ENCODE results near the gene CYB5R4.

- no peak for TF ChIP-seq EZH2 (IDR thresholded peaks at IDR 0.05; ENCODE audit: borderline replicate concordance, insufficient read depth, low read length, poor library complexity, severe bottlenecking)
- TF ChIP-seq CTCF (IDR thresholded peaks at IDR 0.05; ENCODE audit: poor library complexity, severe bottlenecking) = no peak
- TF ChIP-seq SMC3 (conservative IDR thresholded peaks at IDR 0.05; ENCODE audit: poor library complexity) = no peak
- TF ChIP-seq, protein P1, sequence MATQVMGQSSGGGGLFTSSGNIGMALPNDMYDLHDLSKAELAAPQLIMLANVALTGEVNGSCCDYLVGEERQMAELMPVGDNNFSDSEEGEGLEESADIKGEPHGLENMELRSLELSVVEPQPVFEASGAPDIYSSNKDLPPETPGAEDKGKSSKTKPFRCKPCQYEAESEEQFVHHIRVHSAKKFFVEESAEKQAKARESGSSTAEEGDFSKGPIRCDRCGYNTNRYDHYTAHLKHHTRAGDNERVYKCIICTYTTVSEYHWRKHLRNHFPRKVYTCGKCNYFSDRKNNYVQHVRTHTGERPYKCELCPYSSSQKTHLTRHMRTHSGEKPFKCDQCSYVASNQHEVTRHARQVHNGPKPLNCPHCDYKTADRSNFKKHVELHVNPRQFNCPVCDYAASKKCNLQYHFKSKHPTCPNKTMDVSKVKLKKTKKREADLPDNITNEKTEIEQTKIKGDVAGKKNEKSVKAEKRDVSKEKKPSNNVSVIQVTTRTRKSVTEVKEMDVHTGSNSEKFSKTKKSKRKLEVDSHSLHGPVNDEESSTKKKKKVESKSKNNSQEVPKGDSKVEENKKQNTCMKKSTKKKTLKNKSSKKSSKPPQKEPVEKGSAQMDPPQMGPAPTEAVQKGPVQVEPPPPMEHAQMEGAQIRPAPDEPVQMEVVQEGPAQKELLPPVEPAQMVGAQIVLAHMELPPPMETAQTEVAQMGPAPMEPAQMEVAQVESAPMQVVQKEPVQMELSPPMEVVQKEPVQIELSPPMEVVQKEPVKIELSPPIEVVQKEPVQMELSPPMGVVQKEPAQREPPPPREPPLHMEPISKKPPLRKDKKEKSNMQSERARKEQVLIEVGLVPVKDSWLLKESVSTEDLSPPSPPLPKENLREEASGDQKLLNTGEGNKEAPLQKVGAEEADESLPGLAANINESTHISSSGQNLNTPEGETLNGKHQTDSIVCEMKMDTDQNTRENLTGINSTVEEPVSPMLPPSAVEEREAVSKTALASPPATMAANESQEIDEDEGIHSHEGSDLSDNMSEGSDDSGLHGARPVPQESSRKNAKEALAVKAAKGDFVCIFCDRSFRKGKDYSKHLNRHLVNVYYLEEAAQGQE (IDR thresholded peaks at IDR 0.05; ENCODE audit: borderline replicate concordance) = no peak
These were observed 143.6 kb downstream of the CYB5R4 start for GRCh38 chr6:84003131-84003530.
